ENCODE results near the gene CLEC2L.

The CLEC2L gene

DNA sequence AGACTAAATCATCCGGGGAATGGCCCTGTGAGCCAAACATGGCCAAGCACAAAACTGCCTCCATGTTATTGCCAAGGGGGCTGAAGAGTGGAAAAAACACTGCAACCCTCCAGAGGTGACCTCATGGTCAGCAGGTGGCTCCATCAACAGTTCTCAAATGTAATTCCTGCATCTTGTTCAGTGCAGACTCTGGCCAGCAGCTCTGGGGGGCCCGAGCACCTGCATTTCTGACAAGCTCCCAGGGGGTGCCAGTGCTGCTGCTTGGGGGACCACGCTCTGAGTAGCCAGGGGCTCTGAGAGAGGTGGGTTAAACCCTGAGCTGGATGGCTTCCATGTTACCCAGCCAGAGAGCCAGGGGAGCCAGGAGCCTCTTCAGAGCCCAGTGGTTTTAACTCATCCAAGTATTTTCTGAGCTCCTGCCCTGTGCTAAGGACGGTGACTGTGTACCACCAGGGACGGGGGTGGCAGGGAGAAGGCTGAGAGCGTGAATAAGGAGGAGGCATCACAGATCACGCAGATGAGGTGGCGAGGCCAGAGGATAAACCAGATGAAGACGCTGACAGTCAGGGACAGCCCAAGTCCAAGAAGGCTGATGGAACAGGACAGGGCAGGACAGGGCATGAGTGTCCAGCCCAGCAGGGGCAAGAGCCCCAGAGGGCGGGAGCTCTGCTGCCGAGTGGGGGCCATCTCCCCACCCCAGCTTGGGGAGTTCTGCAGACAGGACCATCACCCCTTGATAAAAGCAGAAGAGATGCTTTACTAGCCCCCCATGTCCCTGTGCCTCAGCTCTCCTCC is 52.9 kb downstream of the CLEC2L start:
- DNase-seq = no peak

DNA sequence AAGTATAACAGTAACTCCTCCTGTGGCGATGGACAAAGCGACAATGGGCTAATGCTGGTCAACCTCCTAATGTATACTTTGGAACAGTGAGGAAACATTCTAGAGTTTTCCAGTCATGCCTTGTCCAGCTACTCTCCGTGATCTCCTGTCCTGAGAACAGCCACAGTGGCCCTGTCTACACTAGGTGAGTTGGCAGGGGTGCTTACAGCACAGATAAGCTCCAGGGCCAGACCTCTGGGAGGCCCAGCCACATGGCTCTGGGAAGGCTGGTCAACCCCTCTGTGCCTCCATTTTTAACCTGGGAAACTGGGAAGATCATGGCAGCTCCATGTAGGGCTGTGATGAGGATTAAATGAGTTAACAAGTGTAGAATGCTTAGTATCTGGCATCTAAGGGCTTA is 57.0 kb downstream of the CLEC2L start:
- DNase-seq = no peak

DNA sequence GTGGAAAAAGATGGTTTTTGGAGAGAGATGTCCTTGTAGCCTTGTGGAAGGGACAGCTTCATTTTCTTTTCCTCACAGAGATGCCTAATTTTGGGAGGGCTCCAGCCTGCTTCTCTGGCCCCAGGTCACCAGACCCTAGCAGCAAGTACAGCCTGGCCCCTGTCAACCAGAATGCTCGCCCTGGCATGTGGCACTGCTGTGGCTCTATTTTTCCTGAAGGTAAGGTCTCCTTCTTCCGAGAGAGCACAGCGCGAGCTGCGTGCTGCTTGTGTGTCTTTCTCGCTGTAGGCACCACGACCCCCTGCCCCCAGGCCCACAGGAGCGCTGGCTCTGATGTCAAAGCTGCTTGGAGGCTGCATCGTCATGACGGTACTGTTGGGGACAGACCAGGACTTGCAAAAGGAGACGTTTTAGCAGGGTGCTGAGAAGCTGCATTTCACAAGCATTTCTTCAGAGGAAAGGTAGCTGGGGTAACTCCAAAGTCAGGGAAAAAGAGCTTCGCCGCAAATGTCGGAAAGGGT is 58.7 kb downstream of the CLEC2L start:
- no peak for DNase-seq

DNA sequence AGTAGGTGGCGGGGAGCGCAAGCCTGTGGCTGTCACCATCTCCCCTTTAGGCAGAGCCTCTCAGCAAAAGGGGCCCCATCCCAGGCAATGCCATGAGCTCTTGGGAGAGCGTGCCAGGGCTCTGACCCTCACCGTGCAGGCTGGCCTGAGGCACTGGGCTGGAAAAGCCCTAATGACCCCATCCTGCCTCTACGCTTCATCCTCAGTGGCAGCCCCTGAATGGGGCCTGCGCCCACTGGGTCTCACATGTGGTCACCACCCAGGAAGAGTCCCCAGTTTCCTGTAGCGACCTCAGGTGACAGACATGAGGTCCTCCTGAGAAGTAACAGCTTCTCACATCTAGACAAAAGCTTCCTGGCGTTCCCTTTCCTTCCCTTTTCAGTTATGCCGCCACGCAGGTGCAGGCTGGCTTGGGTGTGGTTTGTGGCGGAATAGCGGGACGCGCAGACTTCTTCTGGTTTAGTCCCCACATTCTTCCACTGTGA is 59.2 kb downstream of the CLEC2L start:
- no peak for DNase-seq

DNA sequence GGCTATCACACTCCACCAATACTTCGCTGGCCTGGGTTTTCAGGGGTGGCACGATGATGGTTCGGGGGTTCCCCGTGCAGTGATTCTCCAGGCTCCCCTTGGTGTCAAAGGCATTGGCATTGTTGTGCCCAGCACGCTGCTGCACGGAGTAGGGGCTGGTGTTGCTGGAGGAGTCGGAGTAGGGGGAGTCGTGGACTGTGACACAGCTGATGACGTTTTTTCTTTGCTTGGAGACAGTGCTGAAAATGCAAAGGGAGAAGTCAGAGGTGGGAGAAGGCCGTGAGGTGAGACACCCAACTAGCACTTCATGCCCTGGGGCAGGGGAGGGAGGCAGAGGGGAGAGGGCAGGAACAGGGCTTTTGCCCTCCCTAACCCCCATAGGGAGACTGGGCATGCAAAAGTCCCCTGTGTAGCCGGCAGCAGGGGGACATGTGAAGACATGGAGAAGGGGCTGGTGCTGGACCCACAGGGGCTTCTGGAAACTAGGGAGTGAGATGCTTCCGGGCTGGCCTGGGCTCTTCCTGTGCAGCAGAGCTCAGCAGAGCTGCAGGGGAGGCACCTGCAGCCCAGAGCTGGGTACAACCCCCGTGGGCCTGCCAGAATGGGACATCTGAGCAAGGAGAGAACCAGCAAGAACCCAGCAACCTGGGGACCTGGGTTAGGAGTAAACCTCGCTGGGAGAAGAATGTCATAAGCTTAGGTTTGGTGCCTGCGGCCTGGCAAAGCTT is 60.5 kb downstream of the CLEC2L start:
- DNase-seq = no peak

DNA sequence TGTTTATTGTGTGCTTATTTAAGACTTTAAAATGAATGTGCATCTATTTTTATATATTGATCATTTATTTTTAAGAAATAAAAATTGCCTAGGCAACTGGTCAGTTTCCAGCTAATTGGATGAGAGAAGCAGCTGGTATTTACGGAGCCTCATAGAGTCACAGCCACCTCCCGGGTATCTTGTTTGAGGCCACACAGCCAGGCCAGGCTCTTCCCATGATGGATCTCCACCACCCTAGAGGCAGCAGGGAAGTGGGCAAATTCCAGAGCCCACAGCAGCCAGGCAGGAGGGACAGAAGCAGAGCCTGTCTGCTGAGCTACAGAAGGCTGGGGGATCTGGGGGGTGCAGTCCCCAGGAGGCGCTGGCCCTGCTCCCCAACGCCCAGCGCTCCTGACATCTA is 61.6 kb downstream of the CLEC2L start:
- no peak for DNase-seq

DNA sequence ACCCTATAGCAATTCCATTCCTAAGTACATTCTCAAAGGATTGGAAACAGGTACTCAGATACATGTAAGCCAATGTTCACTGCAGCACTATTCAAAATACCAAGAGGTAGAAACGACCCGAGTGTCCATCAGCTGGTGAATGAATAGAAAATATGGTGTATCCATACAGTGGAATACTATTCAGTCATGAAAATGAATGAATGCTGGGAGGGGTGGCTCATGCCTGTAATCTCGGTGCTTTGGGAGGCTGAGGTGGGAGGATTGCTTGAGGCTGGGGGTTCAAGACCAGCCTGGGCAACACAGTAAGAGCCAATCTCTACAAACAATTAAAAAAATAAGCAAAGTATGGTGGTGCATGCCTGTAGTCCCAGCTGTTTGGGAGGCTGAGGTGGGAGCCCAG is 62.8 kb downstream of the CLEC2L start:
- DNase-seq = no peak

DNA sequence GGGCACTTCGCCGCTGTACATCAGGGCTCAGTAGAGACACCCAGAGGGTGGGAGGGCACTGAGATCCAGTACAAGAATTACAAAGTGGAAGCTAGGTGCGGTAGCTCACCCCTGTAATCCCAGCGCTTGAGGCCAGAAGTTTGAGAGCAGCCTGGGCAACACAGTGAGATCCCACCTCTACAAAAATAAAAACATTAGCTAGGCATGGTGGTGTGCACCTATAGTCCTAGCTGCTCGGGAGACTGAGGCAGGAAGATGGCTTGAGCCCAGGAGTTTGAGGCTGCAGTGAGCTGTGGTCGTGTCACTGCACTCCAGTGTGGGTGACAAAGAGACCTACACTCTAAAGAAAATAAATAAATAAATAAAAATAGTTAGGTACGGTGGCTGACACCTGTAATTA is 64.0 kb downstream of the CLEC2L start:
- no peak for DNase-seq

DNA sequence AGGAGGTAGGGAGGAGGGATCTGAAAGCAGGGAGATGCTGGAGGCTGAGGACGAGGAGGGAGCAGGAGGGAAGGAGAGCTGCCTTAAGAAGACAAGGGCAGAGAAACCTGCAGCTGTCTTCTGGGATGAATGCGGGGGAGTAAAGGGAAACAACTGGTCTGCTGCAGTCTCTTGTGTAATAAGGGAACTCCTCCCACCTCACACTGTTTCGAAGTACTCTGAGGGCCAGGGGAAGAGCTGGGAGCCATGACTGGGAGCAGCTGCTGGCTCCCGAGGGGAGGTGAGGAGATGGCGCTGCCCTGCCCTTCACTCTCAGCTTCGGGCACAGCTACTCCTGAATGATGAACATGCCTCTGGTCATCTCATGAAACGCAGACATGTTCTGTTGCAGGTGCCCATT is 65.1 kb downstream of the CLEC2L start:
- no peak for DNase-seq

DNA sequence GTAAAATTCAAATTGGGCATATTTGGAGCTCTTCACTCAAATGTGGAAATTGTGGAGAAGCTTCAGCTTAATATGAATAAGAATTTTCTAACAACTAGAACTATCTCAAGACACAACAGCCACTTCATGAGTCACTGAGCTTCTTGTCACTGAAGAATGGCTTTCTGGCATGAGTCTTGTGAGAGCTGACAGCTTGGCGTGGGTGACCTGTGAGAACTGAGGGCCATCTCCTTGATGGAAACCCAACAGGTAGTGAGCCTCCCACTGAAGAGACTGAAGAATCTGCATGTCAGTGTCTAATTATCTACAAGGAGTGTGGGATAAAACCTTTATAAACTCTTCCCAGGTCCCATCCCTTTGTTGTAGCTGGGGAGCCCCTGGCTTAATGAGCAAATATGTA is 66.0 kb downstream of the CLEC2L start:
- no peak for DNase-seq

DNA sequence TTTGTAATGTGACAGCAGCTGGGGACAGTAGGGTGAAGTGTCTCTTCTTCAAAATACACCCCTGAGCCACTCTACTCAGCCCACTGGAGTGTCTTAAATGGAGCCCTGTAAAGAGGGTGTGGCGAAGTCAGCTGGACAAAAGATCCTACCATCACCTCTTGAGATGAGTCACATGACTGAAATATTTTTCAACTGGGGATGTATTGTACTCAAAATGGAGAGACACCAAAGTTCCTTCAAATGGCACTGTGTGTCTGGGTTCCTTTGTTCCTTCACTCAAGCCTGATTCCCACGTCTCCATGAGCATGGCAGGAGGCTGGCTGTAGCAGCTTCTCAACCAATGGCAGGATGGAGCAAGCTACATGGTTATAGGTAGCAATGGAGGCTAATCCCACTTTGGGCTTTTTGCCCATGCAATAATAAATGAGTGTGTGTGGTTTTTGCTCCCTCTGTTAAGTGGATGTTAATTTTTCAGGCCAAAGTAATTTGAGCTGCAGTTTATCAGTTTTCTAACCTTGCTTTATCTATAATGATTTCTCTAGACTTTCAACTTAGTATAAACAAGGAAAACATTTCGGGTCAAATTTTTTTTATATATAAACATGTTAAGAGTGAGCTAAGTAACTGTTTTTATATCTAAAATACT is 68.2 kb downstream of the CLEC2L start:
- no peak for DNase-seq

DNA sequence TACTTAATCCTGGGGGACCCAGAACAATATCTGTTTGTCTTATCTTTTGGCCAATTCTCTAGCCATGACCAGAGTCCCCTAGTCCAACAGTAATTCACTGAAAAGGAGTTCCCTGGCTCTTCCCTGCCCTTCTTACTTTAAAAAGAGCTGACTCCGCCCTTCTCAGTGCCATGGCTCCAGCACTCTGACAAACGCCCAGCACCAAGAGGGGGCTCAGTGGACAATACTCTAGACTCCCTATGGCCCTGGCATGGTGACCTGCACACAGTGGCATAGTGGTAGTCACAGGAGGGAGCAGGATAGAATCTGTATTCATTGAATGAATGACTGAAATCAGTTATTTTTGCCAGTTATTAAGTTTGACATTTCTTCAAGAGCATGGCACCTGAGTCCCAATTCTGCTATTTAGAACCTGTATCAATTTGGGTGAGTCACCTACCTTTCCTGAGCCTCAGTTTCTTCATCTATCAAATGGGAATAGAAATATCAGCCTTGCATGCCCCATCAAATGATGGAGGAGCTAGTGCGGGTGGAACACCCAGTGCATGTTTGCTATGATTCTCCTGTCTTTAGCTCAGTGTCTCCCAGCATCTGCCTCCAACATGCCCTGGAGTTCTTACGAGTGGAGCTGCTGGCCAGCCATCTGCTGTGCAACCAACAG is 69.4 kb downstream of the CLEC2L start:
- no peak for DNase-seq

DNA sequence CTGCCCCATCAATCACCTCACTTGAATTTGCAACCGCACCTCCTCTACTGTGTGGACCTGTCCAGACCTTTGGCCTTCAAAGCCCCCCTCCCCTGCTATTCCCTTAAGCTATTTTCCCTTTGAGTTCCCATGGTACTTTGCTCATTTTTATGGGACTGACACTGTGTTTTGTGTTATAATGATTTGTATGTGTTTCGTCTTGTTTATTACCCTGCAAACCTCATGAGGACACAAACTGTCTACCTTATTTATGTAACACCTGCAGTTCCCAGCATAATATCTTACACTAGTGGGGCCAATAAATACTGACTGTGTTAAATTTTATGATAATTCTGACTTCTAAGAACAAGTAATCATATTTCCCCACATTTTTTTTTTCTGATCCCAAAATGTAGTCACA is 70.6 kb downstream of the CLEC2L start:
- no peak for DNase-seq
